SW480 (cell line): ENCODE results near the gene METTL16.
A peak's percentile ranks its signal among the peaks of the same experiment; 100 is the strongest.

ENCODE experiments used
- DNase-seq: peaks from one replicate; pipeline ENCODE4 v3.0.0-alpha.2; 2016; ENCODE audit warnings: low spot score

METTL16 gene

GRCh38 chr17:2395258-2396181, 116.2 kb downstream of the METTL16 start:
- no peak for DNase-seq

DNA sequence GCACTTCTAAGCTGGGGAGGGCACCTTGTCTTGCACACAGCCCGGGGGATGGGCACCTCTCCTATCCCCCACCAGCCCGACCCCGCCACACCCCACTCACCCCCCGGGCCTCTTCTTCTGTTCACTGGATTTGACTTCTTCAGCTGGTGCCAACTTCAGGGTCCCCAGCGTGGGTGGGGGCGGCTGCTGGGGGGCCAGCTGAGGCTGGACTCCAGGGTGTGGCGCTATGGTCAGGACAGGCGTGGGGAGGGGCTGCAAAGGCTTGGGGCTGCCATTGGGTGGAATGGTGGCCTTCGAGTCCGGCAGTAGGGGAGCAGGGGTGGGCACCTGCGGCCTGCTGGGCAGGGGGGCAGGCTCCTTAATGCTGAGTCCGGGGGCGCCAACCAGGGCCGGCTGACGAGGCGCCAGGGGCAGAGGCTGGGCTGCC, 116.9 kb downstream of the METTL16 start:
- no peak for DNase-seq

- DNase-seq: no peak
These were observed 117.5 kb downstream of the METTL16 start for GRCh38 chr17:2393954-2394749.

GRCh38 chr17:2393174-2393953, 118.3 kb downstream of the METTL16 start:
- DNase-seq: peak; percentile 82

DNA sequence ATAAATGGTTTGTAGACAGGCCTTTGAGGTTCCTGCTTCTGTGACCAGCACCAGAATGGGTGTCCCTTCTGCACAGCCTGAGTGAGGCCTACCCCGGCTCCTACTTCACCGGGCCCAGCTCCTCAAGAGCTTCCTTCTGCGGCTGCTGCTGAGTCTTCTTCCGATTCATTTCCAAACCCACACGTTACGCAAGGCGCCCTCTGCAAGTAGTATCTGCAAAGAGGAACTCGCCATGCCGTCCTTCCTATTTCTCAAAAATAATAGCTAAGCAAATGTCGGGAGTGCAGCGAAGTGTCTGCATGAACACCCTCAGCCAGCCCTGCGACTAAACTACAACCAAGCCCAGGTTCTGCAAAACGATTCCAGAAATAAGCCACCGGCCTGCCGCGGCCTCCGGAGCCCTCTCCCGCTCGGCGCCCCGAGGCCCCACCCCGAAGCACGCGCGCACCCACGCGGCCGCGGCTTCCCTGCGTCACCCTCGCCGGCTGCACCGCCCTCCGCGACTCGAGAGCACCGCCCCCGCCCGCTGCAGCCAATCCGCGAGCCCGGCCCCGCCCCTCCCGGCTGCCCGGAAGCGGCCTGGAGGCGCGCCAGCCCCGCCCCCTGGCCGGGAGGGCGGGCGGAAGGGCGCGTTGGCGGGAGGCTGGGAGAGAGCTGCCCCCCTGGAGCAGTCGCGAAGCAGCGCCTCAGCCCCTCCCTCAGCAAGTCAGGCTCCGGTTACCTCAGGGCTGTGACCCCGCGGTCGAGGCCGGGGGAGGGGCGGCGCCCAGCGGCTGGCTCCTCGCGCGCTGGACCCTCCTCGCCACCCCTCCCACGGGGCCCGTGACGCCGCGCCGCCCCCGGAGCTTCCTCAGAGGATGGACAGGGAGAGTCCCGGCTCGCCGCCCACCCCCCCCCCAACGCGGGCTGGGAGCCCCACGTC, 119.2 kb downstream of the METTL16 start:
- DNase-seq: peak; percentile 89

DNA sequence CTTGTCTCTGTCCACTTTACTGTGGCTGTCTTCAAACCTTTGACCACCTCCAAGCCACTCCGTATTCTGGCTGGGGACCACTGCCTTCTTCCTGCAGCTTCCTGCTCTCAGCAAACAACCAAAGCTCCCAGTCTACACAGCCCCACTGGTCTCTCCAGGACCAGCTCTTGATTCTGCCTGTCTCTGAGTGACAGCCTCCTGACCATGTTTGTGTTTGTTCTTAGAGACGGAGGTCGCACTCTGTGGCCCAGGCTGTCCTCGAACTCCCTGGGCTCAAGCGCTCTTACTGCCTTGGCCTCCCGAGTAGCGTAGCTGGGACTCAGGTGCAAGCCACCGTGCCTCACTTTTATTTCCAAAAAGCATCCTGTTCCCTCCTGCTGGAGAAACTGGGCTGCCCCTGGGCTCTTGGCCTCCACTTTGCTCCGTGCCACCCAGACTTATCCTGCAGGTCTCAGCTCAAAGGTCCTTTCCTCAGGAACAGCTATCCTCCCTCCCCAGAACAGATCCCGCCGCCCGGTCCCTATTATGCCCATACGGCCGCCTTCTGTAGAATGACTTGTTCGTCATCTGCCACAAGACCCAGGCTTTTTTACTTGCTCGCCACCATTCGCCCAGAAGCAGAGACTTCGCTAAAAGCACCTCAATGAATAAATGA, 120.0 kb downstream of the METTL16 start:
- DNase-seq: no peak

DNA sequence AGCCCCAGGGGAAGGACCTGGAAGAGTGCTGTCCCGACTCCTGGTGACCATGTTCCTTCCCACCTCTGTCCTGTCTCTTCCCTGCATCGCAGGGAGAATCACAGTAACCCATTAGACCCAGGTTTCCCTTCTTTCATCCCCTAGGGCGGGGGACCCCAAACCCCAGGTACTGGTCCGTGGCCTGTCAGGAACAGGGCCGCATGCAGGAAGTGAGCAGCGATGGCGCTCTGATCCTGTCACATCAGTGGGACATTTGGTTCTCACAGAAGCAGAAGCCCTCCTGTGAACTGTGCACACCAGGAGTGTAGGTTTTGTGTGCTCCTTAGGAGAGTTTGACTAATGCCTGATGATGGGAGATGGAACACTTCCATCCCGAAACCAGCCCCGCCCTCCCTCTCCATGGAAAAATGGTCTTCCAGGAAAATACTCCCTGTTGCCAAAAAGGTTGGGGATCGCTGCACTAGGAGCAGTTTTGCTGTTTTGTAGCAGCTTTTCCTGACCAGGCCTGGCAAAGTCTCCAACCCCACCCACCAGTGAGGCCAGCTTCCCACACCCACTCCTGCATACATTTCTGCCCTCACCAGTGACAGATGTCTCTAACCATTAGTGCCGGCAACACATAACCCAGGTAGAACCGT, 121.4 kb downstream of the METTL16 start:
- DNase-seq: no peak

DNA sequence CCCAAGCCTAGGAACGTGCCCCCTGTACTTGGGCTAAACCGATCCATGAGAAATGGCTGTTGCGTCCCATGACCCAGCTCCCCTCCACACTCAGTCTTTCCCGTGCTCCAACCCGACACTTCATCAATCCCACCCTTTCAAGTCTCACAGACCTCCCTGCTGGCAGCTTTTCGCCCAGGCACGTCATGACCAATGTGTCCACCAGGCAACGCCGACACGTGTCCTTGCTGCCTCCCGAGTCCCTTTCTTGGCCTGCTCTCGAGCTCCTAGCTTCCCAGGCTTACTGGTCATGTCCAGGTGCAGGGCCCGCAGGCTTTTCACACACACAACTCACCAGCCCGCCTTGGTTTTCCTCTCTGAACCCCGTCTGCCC, 123.0 kb downstream of the METTL16 start:
- no peak for DNase-seq

- no peak for DNase-seq
These were observed 123.5 kb downstream of the METTL16 start for GRCh38 chr17:2388020-2388682.

DNA sequence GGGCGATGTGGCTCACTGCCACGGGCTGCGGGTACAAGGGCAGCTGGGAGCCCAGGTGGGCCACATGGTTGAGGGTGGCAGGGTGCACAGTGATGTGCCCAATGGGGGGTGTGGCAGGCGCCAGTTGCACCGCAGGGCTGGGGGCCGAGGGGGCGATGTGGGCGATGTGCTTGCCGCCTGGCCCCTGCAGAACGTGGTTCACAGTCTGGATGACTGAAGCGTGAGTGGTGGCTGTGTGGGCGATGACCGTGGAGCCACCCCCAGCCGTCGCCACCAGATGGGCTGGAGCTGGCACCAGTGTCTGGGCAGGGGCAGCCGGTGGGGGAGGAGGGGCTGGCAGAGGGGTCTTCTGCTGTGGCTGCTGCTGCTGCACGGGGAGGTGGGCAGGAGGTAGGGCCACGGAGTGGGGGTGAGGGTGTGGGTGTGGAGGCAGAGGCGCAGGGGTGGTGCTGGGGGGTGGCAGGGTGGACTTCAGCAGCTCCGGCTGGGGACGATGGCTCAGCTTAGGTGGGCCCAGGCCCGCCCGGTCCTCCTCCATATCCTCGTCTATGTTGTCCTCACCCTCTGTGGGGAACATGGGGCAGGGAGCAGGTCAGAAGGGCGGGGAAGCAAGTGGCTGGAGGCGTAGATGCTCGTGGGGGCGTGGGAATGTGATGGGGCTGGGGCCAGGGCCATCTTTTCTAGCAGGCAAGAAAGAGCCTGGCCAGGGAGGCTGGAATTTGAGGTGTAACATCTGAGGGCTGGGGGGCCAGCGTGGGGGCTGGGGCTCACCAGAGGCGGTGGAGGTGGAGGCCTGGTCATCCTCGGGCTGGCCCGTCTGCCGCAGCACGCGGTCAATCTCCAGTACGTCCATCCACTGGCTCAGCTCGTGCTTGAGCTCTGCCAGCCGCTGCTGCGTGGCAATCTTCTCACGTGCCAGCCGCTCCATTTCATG, 124.3 kb downstream of the METTL16 start:
- DNase-seq: no peak

DNA sequence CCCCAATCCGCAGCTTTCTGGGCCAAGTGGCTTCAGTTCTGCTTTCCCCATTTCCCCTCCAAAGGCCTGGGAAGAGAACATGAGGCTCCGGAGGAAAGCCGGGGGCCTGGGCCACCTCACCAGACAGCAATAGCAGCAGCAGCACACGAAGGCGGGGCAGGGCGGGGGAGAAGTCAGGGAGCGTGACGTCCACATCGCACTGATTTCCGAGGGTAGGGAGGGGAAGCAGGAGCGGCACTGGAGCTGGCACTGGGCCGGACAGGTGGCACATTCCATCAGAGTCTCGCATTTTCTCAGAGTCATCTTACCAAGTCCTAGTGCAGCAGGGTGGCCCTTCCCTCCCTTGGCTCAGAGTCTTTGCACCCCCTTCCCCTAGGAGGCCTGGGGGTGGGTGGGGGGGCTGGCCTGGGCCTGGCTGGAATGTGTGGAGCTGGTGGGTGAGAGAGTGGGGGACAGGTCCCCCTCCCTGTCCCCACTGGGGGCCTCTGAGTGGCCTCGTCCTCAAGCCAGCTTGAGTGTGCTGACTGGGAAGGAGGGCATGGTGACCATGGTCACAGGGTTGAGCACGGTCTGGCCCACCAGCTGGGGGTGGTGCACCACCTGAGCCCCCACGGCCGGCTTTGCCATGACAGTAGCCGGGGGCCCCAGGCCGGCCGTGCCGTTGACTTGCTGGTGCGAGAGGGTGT, 125.1 kb downstream of the METTL16 start:
- DNase-seq: peak; percentile 39

DNA sequence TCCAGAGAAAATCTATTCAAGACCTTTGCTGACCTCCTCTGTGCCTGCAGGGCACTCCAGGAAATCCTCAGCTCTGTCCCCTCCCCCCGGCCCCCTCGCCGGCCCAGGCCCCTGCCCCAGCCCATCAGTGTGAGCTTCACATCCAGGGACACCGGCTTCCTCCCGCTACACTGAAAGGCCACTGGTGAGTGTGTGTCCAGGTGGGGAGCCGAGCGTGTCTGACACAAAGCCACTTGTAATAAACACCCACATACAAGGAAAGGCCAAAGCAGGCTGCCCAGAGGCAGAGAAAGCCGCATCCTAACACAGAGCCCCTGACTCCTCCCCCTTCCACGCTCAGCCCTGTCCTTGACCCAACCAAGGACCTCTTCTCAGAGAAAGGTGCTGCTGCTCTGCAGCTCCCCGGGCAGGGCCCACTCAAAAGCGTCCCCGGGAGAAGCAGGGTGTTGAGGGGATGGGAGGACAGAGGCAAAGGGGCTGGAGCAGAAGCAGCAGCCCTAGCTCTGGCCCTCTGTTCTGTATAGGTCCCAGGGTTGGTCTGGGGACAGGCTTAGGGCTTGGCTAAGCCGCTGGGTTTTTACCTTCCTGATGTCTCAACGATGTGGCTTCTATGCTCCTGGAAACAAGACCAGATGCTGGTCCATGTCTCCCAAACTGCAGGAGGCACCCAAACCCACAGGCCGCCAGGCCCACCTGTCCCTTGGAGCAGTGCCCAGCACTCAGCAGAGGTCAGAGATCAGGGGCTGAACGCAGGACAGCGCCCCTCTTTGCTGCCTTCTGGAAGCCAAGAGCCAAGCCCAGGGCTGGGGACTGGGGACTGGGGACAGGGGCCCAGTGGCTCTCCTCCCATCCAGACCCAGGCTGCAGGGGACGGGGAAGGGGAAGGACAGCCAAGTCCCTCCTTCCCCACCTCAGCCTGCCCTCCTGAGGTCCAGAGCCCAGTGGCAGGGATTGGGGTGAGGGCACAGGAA, 126.2 kb downstream of the METTL16 start:
- no peak for DNase-seq

GRCh38 chr17:2384439-2385127, 127.1 kb downstream of the METTL16 start:
- DNase-seq: no peak

DNA sequence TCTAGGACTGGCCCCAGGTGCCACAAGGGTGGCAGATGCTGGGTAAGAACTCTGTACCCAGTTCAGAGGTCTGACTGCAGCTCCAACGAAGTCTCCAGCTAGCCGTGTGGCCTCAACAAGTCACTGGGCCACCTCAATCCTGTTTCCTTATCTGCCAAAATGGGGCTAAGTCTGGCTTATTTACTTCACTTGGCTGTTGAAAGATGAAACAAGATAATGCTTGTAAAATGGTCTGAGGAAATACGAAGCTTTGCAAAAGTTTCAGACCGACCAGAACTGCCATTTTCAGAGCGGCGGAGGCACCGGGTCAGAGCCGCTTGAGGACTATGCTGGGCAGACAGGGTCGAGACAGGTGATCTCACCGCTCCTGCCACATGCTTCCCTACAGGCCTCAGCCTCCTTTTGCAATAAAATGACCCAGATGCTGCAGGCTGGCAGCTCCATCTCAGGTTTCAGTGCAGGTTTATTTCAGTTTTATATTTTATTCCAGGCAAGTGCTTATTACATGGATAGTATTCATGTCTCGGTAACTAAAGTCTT, 128.0 kb downstream of the METTL16 start:
- no peak for DNase-seq

- no peak for DNase-seq
These were observed 130.6 kb downstream of the METTL16 start for GRCh38 chr17:2380950-2381649.
